Caco-2 (cell line): ENCODE data around the gene BRINP3. TPM values are rescaled to one million over a fixed set of nuclear protein-coding genes. Genes with fewer than 3 reads are reported as not detected.

Experiments used
- BruUV-seq: library from RNA; stranded (reverse); fragments of 400-500 nt; replicated peaks from 2 replicates; lab custom pipeline; 2021; lab: Mats Ljungman, UMichigan
- CTCF ChIA-PET: fragments of 300-600 bp; sonication (Branson Sonifier 250); formaldehyde crosslinking; loops from one replicate; lab custom pipeline; 2022; ENCODE audit warnings: antibody characterized with exemption; lab: Charles Lee
- POLR2A ChIA-PET: fragments of 300-600 bp; sonication (Branson Sonifier 250); formaldehyde crosslinking; loops from one replicate; lab custom pipeline; 2022; ENCODE audit warnings: antibody characterized with exemption; lab: Charles Lee
- DNase-seq, 2 experiments: peaks; one replicate each; pipeline versions ENCODE4 v3.0.0 to v3.0.0-alpha.2; 2020 to 2022
- H3K27me3 ChIP-seq: replicated peaks from 2 replicates; pipeline ENCODE4 v1.6.0; 2011; ENCODE audit warnings: low read length; ENCODE audit not compliant: control insufficient read depth, insufficient read depth
- H3K36me3 ChIP-seq: 2 replicates; pipeline ENCODE4 v1.5.1; 2011; ENCODE audit warnings: low read length; ENCODE audit not compliant: control insufficient read depth, insufficient read depth
- H3K4me1 ChIP-seq: fragments of 250-450 bp; sonication (Bioruptor Pico); 2 replicates; pipeline ENCODE4 v1.5.1; 2020; ENCODE audit warnings: mild to moderate bottlenecking
- H3K4me3 ChIP-seq: 2 replicates; pipeline ENCODE4 v1.5.1; 2011; ENCODE audit warnings: low read depth, mild to moderate bottlenecking, control low read depth, low read length
- H3K9me3 ChIP-seq: fragments of 250-450 bp; sonication (Bioruptor Pico); 2 replicates; pipeline ENCODE4 v1.5.1; 2020; ENCODE audit warnings: mild to moderate bottlenecking, moderate library complexity
- H3K27ac Mint-ChIP-seq: one replicate; pipeline ENCODE4 v1.8.0; 2022; ENCODE audit warnings: mixed read lengths; ENCODE audit not compliant: unreplicated experiment
- H3K27me3 Mint-ChIP-seq: one replicate; pipeline ENCODE4 v1.8.0; 2022; ENCODE audit warnings: mixed read lengths; ENCODE audit not compliant: insufficient read depth, unreplicated experiment
- H3K36me3 Mint-ChIP-seq: one replicate; pipeline ENCODE4 v1.8.0; 2022; ENCODE audit warnings: mild to moderate bottlenecking, mixed read lengths; ENCODE audit not compliant: insufficient read depth, unreplicated experiment
- H3K4me1 Mint-ChIP-seq: one replicate; pipeline ENCODE4 v1.8.0; 2022; ENCODE audit warnings: low read depth, mixed read lengths; ENCODE audit not compliant: unreplicated experiment
- H3K4me3 Mint-ChIP-seq: one replicate; pipeline ENCODE4 v1.8.0; 2022; ENCODE audit warnings: mild to moderate bottlenecking, moderate library complexity, mixed read lengths; ENCODE audit not compliant: unreplicated experiment
- H3K9me3 Mint-ChIP-seq: one replicate; pipeline ENCODE4 v1.8.0; 2022; ENCODE audit warnings: mixed read lengths; ENCODE audit not compliant: unreplicated experiment
- CTCF ChIP-seq, 2 experiments: fragments of 200-600 bp in 1 of 2; IDR thresholded peaks; 1 replicate in 1 of 2; 2 replicates in 1 of 2; pipeline versions ENCODE4 v1.5.1 to v1.8.0; 2011 to 2022; ENCODE audit warnings: antibody characterized with exemption in 1 of 2, control low read depth in 1 of 2, inconsistent platforms in 1 of 2, low read depth in 1 of 2, low read length in 1 of 2, mild to moderate bottlenecking in 1 of 2, moderate library complexity in 1 of 2; ENCODE audit not compliant: insufficient read depth in 1 of 2, severe bottlenecking in 1 of 2, unreplicated experiment in 1 of 2
- intact Hi-C: fragments of 100-400 bp; cut with micrococcal nuclease; formaldehyde crosslinking; loops from one replicate; pipeline ENCODE4 v1.10.0; 2022; ENCODE audit not compliant: unreplicated experiment
- total RNA-seq: library from RNA; stranded (reverse); gene quantifications from 2 replicates; pipeline ENCODE4 v1.2.3, GENCODE V29; 2022

BRINP3 gene
- total RNA-seq, 1 experiment from 2014 or later = not detected

DNA sequence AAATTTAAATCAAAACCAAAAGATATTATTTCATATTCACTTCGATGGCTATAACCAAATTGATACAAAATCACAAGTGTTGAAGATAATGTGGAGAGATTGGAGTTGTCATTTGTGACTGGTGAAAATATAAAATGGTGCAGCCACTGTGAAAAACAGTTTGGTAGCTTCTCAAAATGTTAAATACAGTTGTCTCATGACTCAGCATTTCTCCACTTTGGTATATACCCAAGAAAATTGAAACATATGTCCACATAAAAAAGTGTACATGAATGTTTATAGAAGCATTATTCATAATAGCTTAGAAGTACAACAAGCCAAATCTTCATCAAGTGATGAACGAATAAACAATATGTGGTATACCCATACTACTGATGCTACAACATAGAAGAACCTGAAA, 318.5 kb downstream of the BRINP3 start:
- DNase-seq = no peak
- H3K4me1 Mint-ChIP-seq = no peaks in the 10 kb centered on the region
- no peaks in the 10 kb centered on the region for H3K9me3 ChIP-seq
- ChIA-PET CTCF (no interaction called here), POLR2A (no interaction called here)
- no peak overlapping the region for H3K4me3 ChIP-seq
- H3K27ac Mint-ChIP-seq = no peak overlapping the region
- H3K4me1 ChIP-seq = no peaks in the 10 kb centered on the region
- intact Hi-C loops = no loop called here
- no peak overlapping the region for H3K4me3 Mint-ChIP-seq
- H3K27me3 Mint-ChIP-seq = no peaks in the 10 kb centered on the region
- H3K36me3 ChIP-seq = no peaks in the 10 kb centered on the region
- H3K9me3 Mint-ChIP-seq = no peaks in the 10 kb centered on the region
- BruUV-seq = no TSS peak
- no peaks in the 10 kb centered on the region for H3K36me3 Mint-ChIP-seq
- TF ChIP-seq CTCF (IDR thresholded peaks at IDR 0.05; ENCODE audit: insufficient read depth in 1 of 2, low read depth in 1 of 2, low read length in 1 of 2, severe bottlenecking in 1 of 2, unreplicated experiment in 1 of 2) = no peak
- H3K27me3 ChIP-seq = no peaks in the 10 kb centered on the region

DNA sequence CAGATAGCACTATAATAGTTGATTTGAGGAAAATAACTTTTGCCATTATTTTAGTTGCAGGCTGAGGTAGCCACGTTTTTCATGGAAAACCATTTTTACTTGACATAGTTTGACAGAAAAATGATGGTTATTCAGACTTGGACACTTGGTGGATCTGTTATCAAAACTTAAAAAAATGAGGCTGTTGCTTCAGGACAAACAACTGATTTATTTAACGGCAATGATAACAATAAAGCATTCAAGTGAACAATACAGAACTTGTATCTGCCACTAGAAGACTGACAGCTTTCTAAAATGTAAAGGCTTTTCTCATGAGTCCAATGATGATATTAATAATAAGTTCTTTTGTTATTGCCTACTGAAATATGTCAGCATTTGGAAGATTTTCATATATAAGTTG, 322.9 kb downstream of the BRINP3 start:
- Histone ChIP-seq H3K4me3 (no peak overlapping the region), H3K27me3 (no peaks in the 10 kb centered on the region), H3K36me3 (no peaks in the 10 kb centered on the region), H3K4me1 (no peaks in the 10 kb centered on the region), H3K9me3 (no peaks in the 10 kb centered on the region)
- BruUV-seq = no TSS peak
- Mint-ChIP-seq H3K27ac (no peak overlapping the region), H3K4me3 (no peak overlapping the region), H3K36me3 (no peaks in the 10 kb centered on the region), H3K4me1 (no peaks in the 10 kb centered on the region), H3K27me3 (no peaks in the 10 kb centered on the region), H3K9me3 (no peaks in the 10 kb centered on the region)
- intact Hi-C loops = no loop called here
- no peak for DNase-seq
- ChIA-PET CTCF (no interaction called here), POLR2A (no interaction called here)
- TF ChIP-seq CTCF (IDR thresholded peaks at IDR 0.05; ENCODE audit: insufficient read depth in 1 of 2, low read depth in 1 of 2, low read length in 1 of 2, severe bottlenecking in 1 of 2, unreplicated experiment in 1 of 2) = no peak

DNA sequence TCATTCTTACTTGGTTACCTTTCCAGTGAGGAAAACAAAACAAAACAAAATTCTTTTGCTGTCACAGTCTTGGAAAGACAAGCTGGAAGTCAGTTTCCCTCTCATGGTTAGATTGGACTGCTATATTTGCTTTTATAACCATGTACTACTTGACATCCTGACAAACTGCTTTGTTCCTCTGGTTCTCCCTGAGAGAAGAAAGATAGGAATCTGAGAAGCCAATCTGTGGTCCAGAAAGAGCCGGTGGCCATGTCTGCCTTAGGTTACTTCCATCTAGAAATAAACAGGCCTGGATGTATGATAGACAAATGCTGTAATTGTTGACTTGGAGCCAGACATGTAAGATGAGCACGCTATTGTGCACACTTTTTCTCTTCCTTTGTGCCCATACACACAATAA, 330.0 kb downstream of the BRINP3 start:
- H3K4me3 Mint-ChIP-seq = no peak overlapping the region
- H3K9me3 ChIP-seq = no peaks in the 10 kb centered on the region
- H3K4me1 ChIP-seq = no peaks in the 10 kb centered on the region
- no TSS peak for BruUV-seq
- H3K9me3 Mint-ChIP-seq = no peaks in the 10 kb centered on the region
- no peak overlapping the region for H3K4me3 ChIP-seq
- no peak overlapping the region for H3K27ac Mint-ChIP-seq
- intact Hi-C loops = no loop called here
- no peaks in the 10 kb centered on the region for H3K36me3 Mint-ChIP-seq
- H3K4me1 Mint-ChIP-seq = no peaks in the 10 kb centered on the region
- ChIA-PET POLR2A (no interaction called here), CTCF (no interaction called here)
- no peaks in the 10 kb centered on the region for H3K27me3 Mint-ChIP-seq
- DNase-seq = no peak
- TF ChIP-seq CTCF (IDR thresholded peaks at IDR 0.05; ENCODE audit: insufficient read depth in 1 of 2, low read depth in 1 of 2, low read length in 1 of 2, severe bottlenecking in 1 of 2, unreplicated experiment in 1 of 2) = no peak
- H3K36me3 ChIP-seq = no peaks in the 10 kb centered on the region
- H3K27me3 ChIP-seq = no peaks in the 10 kb centered on the region
